Heart left ventricle (tissue), 13 donors: ENCODE results near the gene ALDH4A1.

Experiments
- CTCF ChIP-seq, 12 donors: fragments of 200-600 bp; sonication (generic) in 4 of 12; IDR thresholded peaks; one replicate each; pipeline versions ENCODE4 v1.5.0 to v1.8.0; 2018 to 2022; ENCODE audit warnings: antibody characterized with exemption in 12 of 12, mild to moderate bottlenecking in 5 of 12
- POLR2A ChIP-seq, 2 donors: fragments of 450-650 bp; IDR thresholded peaks; one replicate each; pipeline ENCODE4 v1.6.1; 2017; ENCODE audit warnings: antibody characterized with exemption in 2 of 2, mild to moderate bottlenecking in 2 of 2, moderate library complexity in 2 of 2
- donor health status: ischemic (EF 13 %, LVEDD 7.1; RV severe dilation, severe dysfunction).
- donor health status: DM: no; HTN: yes; CAD: no.
- donor health status: DM: no; HTN: no; CAD: no.
- donor health status: ischemic (EF 25% LVEDD 6.9; RV normal size, moderate dysfunction).
- donor health status: ischemic (EF 25% LVEDD 5.7; RV mildly dilated, moderate dysfunction).
- donor health status: ischemic (EF 35%, LVEDD 5.7; RV mildly dilated, moderate dysfunction).
- donor health status: nonischemic (EF 11% LVEDD 7.7; RV severe dilation, severe dysfunction).
- donor health status: DM: yes; HTN: yes; CAD: no.
- donor health status: PGD.
- donor health status: ischemic (EF 29% LVEDD 5.4; RV normal size, mild dysfunction).
- donor health status: nonischemic (EF 23%, LVEDD 6.1; RV moderate dilation, normal function).

- TF ChIP-seq CTCF (IDR thresholded peaks at IDR 0.05) (no peak), POLR2A (IDR thresholded peaks at IDR 0.05) (no peak)
Measured at GRCh38 chr1:18948048-18948912, 45.9 kb upstream of the ALDH4A1 start.
